B cell (primary cell): ENCODE results near the gene HNRNPAB. TPM values are rescaled to one million over a fixed set of nuclear protein-coding genes. Genes with fewer than 3 reads are reported as not detected.
A peak's percentile ranks its signal among the peaks of the same experiment; 100 is the strongest.

Experiments used
- ATAC-seq: fragments of 200-7000 bp; cut with Tn5 transposase; one replicate; pipeline ENCODE4 v1.10.0; 2021; ENCODE audit warnings: low read depth, mild to moderate bottlenecking, moderate number of reproducible peaks, moderate library complexity
- CTCF ChIA-PET: fragments of 350-600 bp; sonication (Branson Sonifier 250); formaldehyde crosslinking; loops from one replicate; lab custom pipeline; 2021; ENCODE audit warnings: antibody characterized with exemption, inconsistent platforms; lab: Charles Lee
- POLR2A ChIA-PET: fragments of 350-600 bp; sonication (Branson Sonifier 250); formaldehyde crosslinking; loops from one replicate; lab custom pipeline; 2021; ENCODE audit warnings: antibody characterized with exemption; lab: Charles Lee
- DNase-seq: peaks from one replicate; pipeline ENCODE4 v3.0.0; 2013
- H2AFZ ChIP-seq: 2 replicates; pipeline ENCODE4 v1.6.1; 2012; ENCODE audit warnings: mild to moderate bottlenecking, low read depth, low read length; ENCODE audit not compliant: insufficient read depth, poor library complexity, severe bottlenecking
- H3K27ac ChIP-seq, 2 donors: 1 replicate in 1 of 2; 2 replicates in 1 of 2; pipeline ENCODE4 v1.5.1; 2012 to 2013; ENCODE audit warnings: low read length in 2 of 2, mild to moderate bottlenecking in 2 of 2, moderate library complexity in 1 of 2
- H3K27me3 ChIP-seq, 4 experiments: fragments of 200-600 bp in 1 of 4; sonication (generic) in 1 of 4; replicated peaks in 1 of 4; 1 replicate in 2 of 4; 2 replicates in 2 of 4; pipeline versions ENCODE4 v1.6.1 to v1.7.0; 2013 to 2016; ENCODE audit warnings: low read length in 3 of 4, mild to moderate bottlenecking in 2 of 4, mixed read lengths in 1 of 4, moderate library complexity in 1 of 4; ENCODE audit not compliant: insufficient read depth in 4 of 4, control insufficient read depth in 3 of 4; ENCODE audit errors: control extremely low read depth in 1 of 4
- H3K36me3 ChIP-seq, 2 experiments: replicated peaks in 1 of 2; 1 replicate in 1 of 2; 2 replicates in 1 of 2; pipeline versions ENCODE4 v1.6.1 to v1.7.1; 2013; ENCODE audit warnings: low read length in 1 of 2; ENCODE audit not compliant: insufficient read depth in 2 of 2, control insufficient read depth in 1 of 2; ENCODE audit errors: control extremely low read depth in 1 of 2, extremely low read depth in 1 of 2
- H3K4me1 ChIP-seq, 2 donors: fragments of 200-600 bp in 1 of 2; sonication (generic) in 1 of 2; 1 replicate in 1 of 2; 2 replicates in 1 of 2; pipeline versions ENCODE4 v1.5.1 to v1.6.1; 2013 to 2017; ENCODE audit warnings: low read length in 2 of 2; ENCODE audit not compliant: control insufficient read depth in 2 of 2, insufficient read depth in 2 of 2
- H3K4me2 ChIP-seq: replicated peaks from 2 replicates; pipeline ENCODE3; 2012; ENCODE audit warnings: mild to moderate bottlenecking, low read depth, low read length; ENCODE audit not compliant: poor library complexity, severe bottlenecking
- H3K4me3 ChIP-seq, 5 experiments: fragments of 200-600 bp in 1 of 5; sonication (generic) in 1 of 5; 1 replicate in 3 of 5; 2 replicates in 2 of 5; pipeline versions ENCODE4 v1.5.1 to v1.7.0; 2011 to 2016; ENCODE audit warnings: low read length in 4 of 5, mild to moderate bottlenecking in 4 of 5, low read depth in 2 of 5, control low read depth in 1 of 5, moderate library complexity in 1 of 5; ENCODE audit not compliant: insufficient read depth in 1 of 5; ENCODE audit errors: control extremely low read depth in 1 of 5, extremely low read depth in 1 of 5
- H3K79me2 ChIP-seq: fragments of 200-600 bp; sonication (generic); one replicate; pipeline ENCODE4 v1.6.0; 2016; ENCODE audit warnings: low read length; ENCODE audit not compliant: control insufficient read depth, insufficient read depth
- H3K9ac ChIP-seq: fragments of 200-600 bp; sonication (generic); 2 replicates; pipeline ENCODE4 v1.6.1; 2017; ENCODE audit warnings: mild to moderate bottlenecking, low read length, moderate library complexity
- H3K9me3 ChIP-seq, 3 donors: one replicate each; pipeline versions ENCODE4 v1.6.1 to v1.7.1; 2013; ENCODE audit warnings: low read length in 2 of 3; ENCODE audit not compliant: control insufficient read depth in 2 of 3, insufficient read depth in 1 of 3; ENCODE audit errors: control extremely low read depth in 1 of 3
- H4K20me1 ChIP-seq: 2 replicates; pipeline ENCODE4 v1.6.0; 2012; ENCODE audit warnings: mild to moderate bottlenecking, low read length; ENCODE audit not compliant: insufficient read depth, control insufficient read depth, poor library complexity, severe bottlenecking
- H3K27ac Mint-ChIP-seq: one replicate; pipeline ENCODE4 v1.8.0; 2021; ENCODE audit warnings: mixed read lengths
- H3K27me3 Mint-ChIP-seq: one replicate; pipeline ENCODE4 v1.8.0; 2021; ENCODE audit warnings: mixed read lengths
- H3K4me1 Mint-ChIP-seq: one replicate; pipeline ENCODE4 v1.8.0; 2021; ENCODE audit warnings: mixed read lengths
- H3K4me3 Mint-ChIP-seq: one replicate; pipeline ENCODE4 v1.8.0; 2021; ENCODE audit warnings: mixed read lengths
- H3K9me3 Mint-ChIP-seq: one replicate; pipeline ENCODE4 v1.8.0; 2022; ENCODE audit warnings: mixed read lengths; ENCODE audit not compliant: insufficient read depth
- EZH2 ChIP-seq: IDR thresholded peaks from 2 replicates; pipeline ENCODE4 v1.6.1; 2012; ENCODE audit warnings: borderline replicate concordance, low read depth, mild to moderate bottlenecking, moderate library complexity, low read length; ENCODE audit not compliant: insufficient read depth, poor library complexity, severe bottlenecking
- WGBS: methylation state at CpG from one replicate; pipeline ENCODE4 v1.1.5; 2013; ENCODE audit warnings: missing lambda C conversion rate; ENCODE audit not compliant: insufficient coverage; 5-methylcytosine and 5-hydroxymethylcytosine counted together
- intact Hi-C: fragments of 100-400 bp; cut with micrococcal nuclease; formaldehyde crosslinking; loops from one replicate; pipeline ENCODE4 v1.10.0; 2022
- polyA plus RNA-seq: library from polyadenylated mRNA; depleted of rRNA; stranded (reverse); fragments of >200 nt; gene quantifications from 2 replicates; pipeline ENCODE4 v1.2.3, GENCODE V29; 2012
- total RNA-seq, 2 donors: library from RNA; stranded (reverse); fragments of 120-200 nt in 1 of 2; gene quantifications; 1 replicate in 1 of 2; 2 replicates in 1 of 2; pipeline versions ENCODE4 v1.2.3 to v1.2.4, GENCODE V29; 2013 to 2022
- TF ChIP-seq, protein P1 (sequence below): fragments of 200-600 bp; IDR thresholded peaks from one replicate; pipeline ENCODE4 v1.8.0; 2022; ENCODE audit warnings: antibody characterized with exemption, mild to moderate bottlenecking

HNRNPAB gene
- total and polyA plus RNA-seq, 2 donors (not counting 1 experiment from before 2014, with no cell fraction given): 25.1 to 75.1 TPM

DNA sequence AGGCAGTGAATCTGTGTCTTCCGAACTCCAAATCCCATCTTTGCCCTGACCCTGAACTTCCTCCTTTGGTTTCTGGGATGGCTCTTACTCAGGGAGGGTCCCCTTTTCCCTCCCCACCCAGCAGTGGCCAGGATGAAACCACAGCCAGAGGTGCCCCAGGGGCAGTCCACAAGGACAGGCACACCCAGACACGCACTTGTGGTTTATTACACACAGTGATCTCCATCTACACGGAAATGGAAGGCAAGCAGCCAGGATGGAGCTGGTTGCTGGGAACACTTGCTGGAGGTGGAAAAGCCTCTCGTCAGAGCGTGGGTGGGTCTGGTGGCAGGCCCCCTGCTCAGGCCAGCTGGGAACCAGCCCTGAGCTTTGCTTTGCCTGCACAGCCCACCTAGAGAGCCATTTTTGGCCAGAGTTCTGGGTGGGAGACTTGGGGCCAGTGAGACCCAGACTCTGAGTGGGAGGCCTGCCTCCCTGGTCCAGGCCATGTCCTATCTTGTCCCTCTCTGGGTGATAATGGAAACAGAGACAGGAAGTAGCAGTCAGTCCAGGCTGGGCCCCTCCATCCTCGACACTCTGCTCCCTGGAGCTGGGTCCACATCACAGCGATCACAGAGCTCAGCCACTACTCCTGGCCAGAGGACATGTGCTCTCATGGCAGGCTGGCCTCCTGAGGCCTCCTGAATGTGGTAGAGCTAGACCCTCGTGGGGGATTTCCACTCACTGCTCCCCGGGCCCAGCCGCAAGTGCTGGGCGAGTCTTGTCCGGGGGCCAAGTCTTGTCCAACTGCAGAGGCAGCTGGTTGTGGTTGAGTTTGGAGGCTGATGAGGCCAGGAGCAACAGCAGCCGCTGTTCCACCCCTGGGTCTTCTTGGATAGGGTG, 33.3 kb downstream of the HNRNPAB start:
- H4K20me1 ChIP-seq: no peaks in the 10 kb centered on the region
- H3K4me1 ChIP-seq: peaks cover 42 to 64% of the 10 kb centered on the region in 2 donors
- no peak overlapping the region for H3K4me3 ChIP-seq
- peak overlapping the region; percentile 66 for H3K4me2 ChIP-seq
- TF ChIP-seq, protein P1, sequence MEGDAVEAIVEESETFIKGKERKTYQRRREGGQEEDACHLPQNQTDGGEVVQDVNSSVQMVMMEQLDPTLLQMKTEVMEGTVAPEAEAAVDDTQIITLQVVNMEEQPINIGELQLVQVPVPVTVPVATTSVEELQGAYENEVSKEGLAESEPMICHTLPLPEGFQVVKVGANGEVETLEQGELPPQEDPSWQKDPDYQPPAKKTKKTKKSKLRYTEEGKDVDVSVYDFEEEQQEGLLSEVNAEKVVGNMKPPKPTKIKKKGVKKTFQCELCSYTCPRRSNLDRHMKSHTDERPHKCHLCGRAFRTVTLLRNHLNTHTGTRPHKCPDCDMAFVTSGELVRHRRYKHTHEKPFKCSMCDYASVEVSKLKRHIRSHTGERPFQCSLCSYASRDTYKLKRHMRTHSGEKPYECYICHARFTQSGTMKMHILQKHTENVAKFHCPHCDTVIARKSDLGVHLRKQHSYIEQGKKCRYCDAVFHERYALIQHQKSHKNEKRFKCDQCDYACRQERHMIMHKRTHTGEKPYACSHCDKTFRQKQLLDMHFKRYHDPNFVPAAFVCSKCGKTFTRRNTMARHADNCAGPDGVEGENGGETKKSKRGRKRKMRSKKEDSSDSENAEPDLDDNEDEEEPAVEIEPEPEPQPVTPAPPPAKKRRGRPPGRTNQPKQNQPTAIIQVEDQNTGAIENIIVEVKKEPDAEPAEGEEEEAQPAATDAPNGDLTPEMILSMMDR: no peak
- TF ChIP-seq EZH2: no peak
- 62% methylated on average over 13 of the region's 13 CpGs for WGBS
- H3K4me1 Mint-ChIP-seq: peaks cover 52% of the 10 kb centered on the region
- intact Hi-C loops: loop anchor here (10.0 kb wide), 1 partner anchor 387 kb away; the partner anchor contains the start of gene CLK4
- no peaks in the 10 kb centered on the region for H3K9me3 ChIP-seq
- H3K4me3 Mint-ChIP-seq: no peak overlapping the region
- ATAC-seq (no peak), DNase-seq (no peak)
- no peak overlapping the region for H3K9ac ChIP-seq
- ChIA-PET POLR2A (no interaction called here), CTCF (no interaction called here)
- H3K79me2 ChIP-seq: no peaks in the 10 kb centered on the region
- H3K27me3 ChIP-seq: no peaks in the 10 kb centered on the region
- no peaks in the 10 kb centered on the region for H3K9me3 Mint-ChIP-seq
- peak overlapping the region; percentile 38 for H3K27ac Mint-ChIP-seq
- H3K36me3 ChIP-seq: no peaks in the 10 kb centered on the region
- peak overlapping the region; percentile 76 to 82 for H3K27ac ChIP-seq
- H3K27me3 Mint-ChIP-seq: no peaks in the 10 kb centered on the region
- H2AFZ ChIP-seq: no peak overlapping the region

DNA sequence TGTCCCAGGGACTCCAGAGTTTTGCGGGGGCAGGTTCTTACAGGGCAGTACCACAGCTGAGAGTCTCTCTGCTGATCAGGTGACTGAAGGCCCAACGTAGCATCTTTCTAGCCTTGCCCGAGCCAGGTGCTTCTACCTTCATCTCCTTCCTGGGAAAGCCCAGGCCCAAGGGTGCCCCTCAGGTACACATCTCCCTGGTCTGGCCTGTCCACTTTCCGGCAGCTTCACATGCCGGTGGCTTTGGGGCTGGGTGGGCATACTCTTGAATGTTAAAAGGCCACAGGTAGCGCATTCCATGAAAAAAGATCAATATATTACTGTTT, 33.9 kb downstream of the HNRNPAB start:
- Mint-ChIP-seq H3K27ac (peak overlapping the region; percentile 70), H3K27me3 (no peaks in the 10 kb centered on the region), H3K4me3 (no peak overlapping the region), H3K4me1 (peaks cover 48% of the 10 kb centered on the region), H3K9me3 (no peaks in the 10 kb centered on the region)
- DNase-seq (no peak), ATAC-seq (no peak)
- H3K9ac ChIP-seq: no peak overlapping the region
- H4K20me1 ChIP-seq: no peaks in the 10 kb centered on the region
- H3K79me2 ChIP-seq: no peaks in the 10 kb centered on the region
- TF ChIP-seq, protein P1: no peak
- no peak for TF ChIP-seq EZH2
- H3K27me3 ChIP-seq: no peaks in the 10 kb centered on the region
- H2AFZ ChIP-seq: no peak overlapping the region
- peak overlapping the region; percentile 66 for H3K4me2 ChIP-seq
- H3K9me3 ChIP-seq: no peaks in the 10 kb centered on the region
- 72% methylated on average over 3 of the region's 6 CpGs for WGBS
- no peak overlapping the region for H3K4me3 ChIP-seq
- peak overlapping the region; percentile 76 to 82 for H3K27ac ChIP-seq
- peaks cover 37 to 58% of the 10 kb centered on the region in 2 donors for H3K4me1 ChIP-seq
- POLR2A ChIA-PET: no interaction called here
- CTCF ChIA-PET: no interaction called here
- H3K36me3 ChIP-seq: no peaks in the 10 kb centered on the region
- intact Hi-C loops: loop anchor here (10.0 kb wide), 1 partner anchor 387 kb away; the partner anchor contains the start of gene CLK4
